Lung (tissue), 16 donors: ENCODE measurements around the gene ZDHHC22. TPM values are rescaled to one million over a fixed set of nuclear protein-coding genes. Genes with fewer than 3 reads are reported as not detected.

Experiments used
- ATAC-seq: fragments of 200-7000 bp; cut with Tn5 transposase; one replicate; pipeline ENCODE4 v1.9.1; 2020; ENCODE audit warnings: moderate number of reproducible peaks; ENCODE audit not compliant: insufficient read depth, low FRiP score
- DNase-seq, 3 donors: peaks; one replicate each; pipeline ENCODE4 v3.0.0-alpha.2; 2013 to 2017
- H3K27ac ChIP-seq, 2 donors: one replicate each; pipeline ENCODE4 v1.5.1; 2013; ENCODE audit warnings: mild to moderate bottlenecking in 2 of 2, moderate library complexity in 2 of 2, control low read depth in 1 of 2, inconsistent platforms in 1 of 2, low read depth in 1 of 2, low read length in 1 of 2
- H3K27me3 ChIP-seq, 3 donors: one replicate each; pipeline ENCODE4 v1.5.1; 2013; ENCODE audit warnings: low read length in 2 of 3; ENCODE audit not compliant: control insufficient read depth in 3 of 3, insufficient read depth in 3 of 3
- H3K36me3 ChIP-seq, 4 donors: one replicate each; pipeline ENCODE4 v1.5.1; 2013; ENCODE audit warnings: low read length in 4 of 4, mild to moderate bottlenecking in 1 of 4, moderate library complexity in 1 of 4; ENCODE audit not compliant: control insufficient read depth in 4 of 4, insufficient read depth in 4 of 4
- H3K4me1 ChIP-seq, 5 donors: one replicate each; pipeline ENCODE4 v1.5.1; 2013; ENCODE audit warnings: low read length in 5 of 5, mild to moderate bottlenecking in 2 of 5, moderate library complexity in 1 of 5; ENCODE audit not compliant: control insufficient read depth in 5 of 5, insufficient read depth in 5 of 5
- H3K4me3 ChIP-seq: one replicate; pipeline ENCODE4 v1.5.1; 2013; ENCODE audit warnings: mild to moderate bottlenecking, control low read depth, moderate library complexity
- H3K9ac ChIP-seq, 2 donors: one replicate each; pipeline ENCODE4 v1.5.1; 2013; ENCODE audit warnings: low read length in 2 of 2, control low read depth in 1 of 2; ENCODE audit not compliant: insufficient read depth in 1 of 2
- H3K9me3 ChIP-seq, 4 donors: one replicate each; pipeline ENCODE4 v1.5.1; 2013; ENCODE audit warnings: low read length in 3 of 4, mild to moderate bottlenecking in 1 of 4, moderate library complexity in 1 of 4; ENCODE audit not compliant: control insufficient read depth in 4 of 4, insufficient read depth in 3 of 4
- CTCF ChIP-seq: IDR thresholded peaks from 2 replicates; pipeline ENCODE4 v1.5.1; 2012; ENCODE audit warnings: mild to moderate bottlenecking; ENCODE audit errors: control extremely low read depth, extremely low read depth
- WGBS, 2 donors: extraction: QIAGEN DNeasy Blood & Tissue Kit; methylation state at CpG; one replicate each; pipeline ENCODE4 v1.1.7; 2013; 5-methylcytosine and 5-hydroxymethylcytosine counted together
- long read RNA-seq, 5 donors: transcript quantifications; one replicate each; lab custom pipeline, GENCODE V29; 2026
- polyA plus RNA-seq, 2 donors: library from polyadenylated mRNA; stranded (reverse); fragments of 200-250 nt; gene quantifications; one replicate each; pipeline ENCODE4 v1.2.1, GENCODE V29; 2013
- total RNA-seq, 2 donors: library from RNA; depleted of rRNA in 1 of 2; stranded (reverse); fragments of >200 nt in 1 of 2; gene quantifications; one replicate each; pipeline ENCODE4 v1.2.1, GENCODE V29; 2014 to 2021
- donor health status: control.
- donor health status: control.
- donor health status: Bipolar disorder and iron deficiency.
- donor health status: healthy.
- donor health status: DM: yes; HTN: yes; CAD: no.

The ZDHHC22 gene, protein sequence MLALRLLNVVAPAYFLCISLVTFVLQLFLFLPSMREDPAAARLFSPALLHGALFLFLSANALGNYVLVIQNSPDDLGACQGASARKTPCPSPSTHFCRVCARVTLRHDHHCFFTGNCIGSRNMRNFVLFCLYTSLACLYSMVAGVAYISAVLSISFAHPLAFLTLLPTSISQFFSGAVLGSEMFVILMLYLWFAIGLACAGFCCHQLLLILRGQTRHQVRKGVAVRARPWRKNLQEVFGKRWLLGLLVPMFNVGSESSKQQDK
- total RNA-seq, result not detected
- under 1 TPM in 1 of 2 donors, not detected in 1; 0.02 TPM for polyA plus RNA-seq
- long read RNA-seq, donor 1, result 0 reads
- long read RNA-seq, donor 2, result 0 reads
- long read RNA-seq, donor 3, result 0 reads
- long read RNA-seq, donor 4, result 0 reads
- long read RNA-seq, donor 5, result 0 reads

DNA sequence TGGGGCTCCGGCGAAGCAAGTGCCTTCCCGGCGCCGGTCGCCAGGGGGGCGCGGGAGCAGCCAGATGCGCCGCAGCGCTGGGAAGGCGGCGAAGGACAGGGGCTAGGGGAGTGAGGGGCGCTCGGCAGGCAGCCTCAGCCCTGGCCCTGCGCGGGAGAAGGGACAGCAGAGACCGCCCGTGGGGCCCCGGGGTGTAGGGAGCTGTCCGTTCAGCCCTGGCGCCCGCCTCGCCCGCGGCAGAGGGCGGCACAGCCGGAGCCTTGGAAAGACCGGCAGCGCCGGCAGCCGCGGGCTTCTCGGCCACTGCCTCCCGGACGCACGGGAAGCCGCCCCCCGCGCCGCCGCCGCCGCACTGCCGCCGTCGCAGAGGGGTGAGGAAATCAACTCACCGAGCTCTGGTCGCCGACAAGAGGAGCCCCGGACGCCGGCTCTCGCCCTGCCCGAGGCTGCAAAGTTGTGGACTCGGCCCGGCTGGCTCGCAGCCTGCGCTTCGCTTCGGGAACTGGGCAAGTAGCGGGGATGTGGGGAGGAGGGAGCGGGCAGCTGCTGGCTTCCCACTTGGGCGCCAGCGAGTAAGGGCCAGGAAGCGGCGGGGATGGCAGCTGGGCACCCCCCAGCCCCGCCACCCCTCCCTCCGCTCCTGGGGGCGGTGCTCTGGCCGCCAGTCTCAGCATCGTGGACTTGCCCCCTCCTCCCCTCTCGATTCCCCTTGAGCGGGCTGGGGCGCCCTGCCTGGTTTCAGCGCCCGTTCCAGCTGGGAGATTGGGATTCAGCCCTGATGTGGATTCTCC, at the start of gene ZDHHC22:
TSS of gene ZDHHC22 (minus strand) at position 578 of the 791 bp plus-strand sequence. CDS start 2,053 bp downstream, outside the sequence.
- no peak within 1 kb of the TSS for H3K9ac ChIP-seq

DNA sequence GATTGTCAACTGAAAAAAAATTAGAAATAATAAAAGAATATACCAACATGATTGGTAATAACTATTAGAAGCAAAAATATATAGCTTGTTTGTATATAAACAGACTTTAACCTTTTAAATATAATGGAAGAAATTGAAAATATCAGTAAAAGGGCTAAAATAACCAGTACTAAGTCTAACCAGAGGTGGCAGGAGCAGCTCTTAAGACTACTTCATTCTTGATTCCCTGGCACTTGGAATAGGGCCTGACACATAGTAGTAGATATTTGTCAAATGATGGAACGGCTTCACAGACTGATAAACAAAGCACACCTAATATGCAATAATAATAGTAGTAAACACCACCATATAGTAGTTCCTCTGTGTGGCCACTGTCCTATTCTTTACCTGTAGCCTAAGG, 49.4 kb upstream of the ZDHHC22 start:
- TF ChIP-seq CTCF, result no peak
- WGBS, 2 donors, result 78 to 86% methylated on average over 1 of the region's 1 CpG
- H3K27me3 ChIP-seq, result peaks cover 0 to 13% (median 7%) of the 10 kb centered on the region in 3 donors
- ATAC-seq (no peak), DNase-seq (no peak)
- no peaks in the 10 kb centered on the region for H3K36me3 ChIP-seq
- H3K9ac ChIP-seq, result no peak overlapping the region
- no peak overlapping the region for H3K27ac ChIP-seq
- H3K9me3 ChIP-seq, result peaks cover 0 to 3% (median 0%) of the 10 kb centered on the region in 4 donors
- H3K4me3 ChIP-seq, result no peak overlapping the region
- no peaks in the 10 kb centered on the region for H3K4me1 ChIP-seq

More for the DNA sequence above, at the start of gene ZDHHC22:
- Histone ChIP-seq H3K27me3 (peaks cover 5 to 87% (median 80%) of the 10 kb centered on the region in 3 donors), H3K9me3 (no peaks in the 10 kb centered on the region), H3K36me3 (no peaks in the 10 kb centered on the region), H3K4me3 (peak within 1 kb of the TSS; percentile 8), H3K4me1 (peaks cover 0 to 15% (median 3%) of the 10 kb centered on the region in 5 donors), H3K27ac (no peak within 1 kb of the TSS)
- 1% methylated on average over 57 to 77 of the region's 77 CpGs for WGBS, 2 donors
- no peak for ATAC-seq
- DNase-seq, result peak; percentile 46 to 59 (median 52)
- TF ChIP-seq CTCF, result no peak

DNA sequence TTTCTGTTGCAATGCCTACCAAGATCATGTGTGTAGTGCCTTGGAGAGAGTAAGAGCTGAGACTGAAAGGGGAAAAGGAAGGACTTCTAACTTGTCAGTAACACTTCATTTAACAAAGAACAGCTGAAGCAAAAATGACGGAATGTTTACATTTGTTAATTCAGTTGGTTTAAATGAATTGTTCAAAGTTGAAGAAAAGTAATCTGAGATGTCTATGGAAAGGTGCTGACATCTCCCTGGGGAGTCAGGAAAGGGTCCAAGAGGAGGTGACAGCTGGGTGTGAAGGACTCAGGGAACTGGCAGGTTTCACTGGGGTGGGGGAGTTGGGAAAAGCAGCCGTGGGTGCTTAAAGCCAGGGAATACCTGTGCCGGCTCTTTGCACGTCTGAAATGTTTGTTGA, 47.9 kb upstream of the ZDHHC22 start:
- Histone ChIP-seq H3K4me1 (no peaks in the 10 kb centered on the region), H3K4me3 (no peak overlapping the region), H3K9ac (no peak overlapping the region), H3K9me3 (peaks cover 0 to 3% (median 0%) of the 10 kb centered on the region in 4 donors), H3K27ac (no peak overlapping the region), H3K27me3 (peaks cover 0 to 13% (median 7%) of the 10 kb centered on the region in 3 donors), H3K36me3 (no peaks in the 10 kb centered on the region)
- no peak for ATAC-seq
- no peak for TF ChIP-seq CTCF
- WGBS, 2 donors, result 39 to 61% methylated on average over 4 of the region's 4 CpGs
- no peak for DNase-seq
